Keratinocyte (primary cell): ENCODE results near the gene ECEL1. TPM values are rescaled to one million over a fixed set of nuclear protein-coding genes. Genes with fewer than 3 reads are reported as not detected.

Experiments
- DNase-seq: peaks from one replicate; pipeline ENCODE4 v3.0.0-alpha.2; 2011; ENCODE audit warnings: low read depth, missing footprints, low spot score
- FAIRE-seq: peaks from 2 replicates; lab custom pipeline; 2011; peaks lifted over from hg19 to GRCh38; lab: Jason Lieb, UNC
- H2AFZ ChIP-seq: 2 replicates; pipeline ENCODE4 v1.6.0; 2012; ENCODE audit warnings: low read length, control low read depth, inconsistent platforms; ENCODE audit not compliant: control insufficient read depth
- H3K27ac ChIP-seq: 2 replicates; pipeline ENCODE4 v1.5.1; 2011; ENCODE audit warnings: low read length; ENCODE audit not compliant: control insufficient read depth, insufficient read depth
- H3K27me3 ChIP-seq: 3 replicates; pipeline ENCODE4 v1.6.0; 2011; ENCODE audit warnings: low read length; ENCODE audit not compliant: control insufficient read depth, insufficient read depth; ENCODE audit errors: extremely low read depth
- H3K36me3 ChIP-seq, 2 experiments: 2 replicates in 1 of 2; 3 replicates in 1 of 2; pipeline ENCODE4 v1.5.1; 2011; ENCODE audit warnings: low read length in 2 of 2, mild to moderate bottlenecking in 1 of 2; ENCODE audit not compliant: control insufficient read depth in 2 of 2, insufficient read depth in 2 of 2; ENCODE audit errors: extremely low read depth in 1 of 2
- H3K4me1 ChIP-seq: 3 replicates; pipeline ENCODE4 v1.5.1; 2011; ENCODE audit warnings: low read length; ENCODE audit not compliant: control insufficient read depth, insufficient read depth; ENCODE audit errors: extremely low read depth
- H3K4me2 ChIP-seq: 3 replicates; pipeline ENCODE4 v1.6.0; 2011; ENCODE audit warnings: low read depth, low read length; ENCODE audit not compliant: control insufficient read depth, insufficient read depth; ENCODE audit errors: extremely low read depth
- H3K4me3 ChIP-seq, 3 experiments: fragments of 200-600 bp in 1 of 3; sonication (generic) in 1 of 3; 2 replicates in 2 of 3; 3 replicates in 1 of 3; pipeline ENCODE4 v1.5.1; 2011 to 2016; ENCODE audit warnings: low read length in 3 of 3, mild to moderate bottlenecking in 3 of 3, control low read depth in 2 of 3, inconsistent platforms in 1 of 3, low read depth in 1 of 3, mixed read lengths in 1 of 3, mixed run types in 1 of 3, moderate library complexity in 1 of 3; ENCODE audit not compliant: control insufficient read depth in 2 of 3, insufficient read depth in 2 of 3; ENCODE audit errors: extremely low read depth in 1 of 3
- H3K79me2 ChIP-seq: 2 replicates; pipeline ENCODE4 v1.6.0; 2012; ENCODE audit warnings: low read length; ENCODE audit not compliant: control insufficient read depth, insufficient read depth
- H3K9ac ChIP-seq: 3 replicates; pipeline ENCODE4 v1.6.0; 2011; ENCODE audit warnings: low read length; ENCODE audit not compliant: control insufficient read depth, insufficient read depth; ENCODE audit errors: extremely low read depth
- H3K9me1 ChIP-seq: 3 replicates; pipeline ENCODE4 v1.6.0; 2011; ENCODE audit warnings: low read length; ENCODE audit not compliant: control insufficient read depth, insufficient read depth; ENCODE audit errors: extremely low read depth
- H3K9me3 ChIP-seq: 2 replicates; pipeline ENCODE4 v1.5.1; 2012; ENCODE audit warnings: low read depth, low read length; ENCODE audit not compliant: control insufficient read depth
- H4K20me1 ChIP-seq: 3 replicates; pipeline ENCODE4 v1.6.0; 2011; ENCODE audit warnings: low read length; ENCODE audit not compliant: control insufficient read depth, insufficient read depth; ENCODE audit errors: extremely low read depth
- CTCF ChIP-seq, 3 experiments: IDR thresholded peaks in 1 of 3; conservative IDR thresholded peaks in 1 of 3; optimal IDR thresholded peaks in 1 of 3; 2 replicates in 2 of 3; 3 replicates in 1 of 3; pipeline versions ENCODE3 to v1.5.1; 2011; ENCODE audit warnings: low read length in 3 of 3, mild to moderate bottlenecking in 3 of 3, moderate library complexity in 2 of 3, control low read depth in 1 of 3, inconsistent platforms in 1 of 3; ENCODE audit not compliant: insufficient read depth in 2 of 3; ENCODE audit errors: extremely low read depth in 1 of 3
- EZH2 ChIP-seq: IDR thresholded peaks from one replicate; pipeline ENCODE4 v1.6.1; 2012; ENCODE audit warnings: inconsistent platforms, mild to moderate bottlenecking, low read length, moderate library complexity
- dilution Hi-C: fragments of 300-500 bp; cut with MboI; formaldehyde crosslinking; loops from one replicate; pipeline ENCODE4 v1.7.0; 2020; ENCODE audit warnings: low sequenced_read_pairs; ENCODE audit not compliant: extremely low pct_ligation_motif_present
- polyA plus RNA-seq, 5 experiments: library from polyadenylated mRNA; depleted of rRNA in 3 of 5; stranded (reverse) in 3 of 5; stranded (forward) in 1 of 5; unstranded in 1 of 5; fragments of >200 nt; gene quantifications; 1 replicate in 1 of 5; 2 replicates in 3 of 5; 3 replicates in 1 of 5; pipeline versions ENCODE4 v1.2.1 to v1.2.3, GENCODE V29; 2011 to 2012; ENCODE audit warnings: missing spikeins in 2 of 5, low read depth in 1 of 5, low replicate concordance in 1 of 5

ECEL1 gene
- polyA plus RNA-seq, 1 donor (not counting 4 experiments of a cell fraction or from before 2014, with no cell fraction given), result not detected

DNA sequence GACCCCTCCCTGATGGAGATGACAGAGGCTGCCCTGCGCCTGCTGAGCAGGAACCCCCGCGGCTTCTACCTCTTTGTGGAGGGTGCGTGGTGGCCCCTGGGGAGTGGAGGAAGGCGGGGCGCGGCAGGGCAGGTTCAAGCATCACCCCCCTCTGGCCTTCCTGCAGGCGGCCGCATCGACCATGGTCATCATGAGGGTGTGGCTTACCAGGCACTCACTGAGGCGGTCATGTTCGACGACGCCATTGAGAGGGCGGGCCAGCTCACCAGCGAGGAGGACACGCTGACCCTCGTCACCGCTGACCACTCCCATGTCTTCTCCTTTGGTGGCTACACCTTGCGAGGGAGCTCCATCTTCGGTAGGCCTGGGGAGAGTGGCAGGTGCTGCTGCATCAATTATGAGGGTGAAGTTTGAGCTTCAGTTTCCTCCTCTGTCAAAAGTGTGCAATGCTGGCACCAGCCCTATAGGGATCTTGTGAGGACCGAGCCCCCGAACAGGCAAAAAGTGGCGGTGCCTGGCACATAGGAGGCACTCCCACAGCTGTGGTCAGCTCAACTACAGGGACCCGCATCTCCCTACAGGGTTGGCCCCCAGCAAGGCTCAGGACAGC is 29.5 kb downstream of the ECEL1 start:
- Histone ChIP-seq H4K20me1 (no peaks in the 10 kb centered on the region), H3K27ac (no peak overlapping the region), H3K4me3 (no peak overlapping the region), H3K9me3 (no peaks in the 10 kb centered on the region), H3K79me2 (no peaks in the 10 kb centered on the region), H3K36me3 (no peaks in the 10 kb centered on the region), H3K9ac (no peak overlapping the region), H3K27me3 (peaks cover 17% of the 10 kb centered on the region), H3K4me1 (no peaks in the 10 kb centered on the region), H3K4me2 (no peak overlapping the region), H2AFZ (no peak overlapping the region), H3K9me1 (no peaks in the 10 kb centered on the region)
- dilution Hi-C loops, result no loop called here
- DNase-seq, result no peak
- FAIRE-seq, result no peak
- TF ChIP-seq CTCF (optimal IDR thresholded peaks at IDR 0.05 in 1 of 3, IDR thresholded peaks at IDR 0.05 in 1 of 3, conservative IDR thresholded peaks at IDR 0.05 in 1 of 3; ENCODE audit: extremely low read depth in 1 of 3, insufficient read depth in 2 of 3, low read length in 3 of 3), result no peak
- TF ChIP-seq EZH2, result no peak

- FAIRE-seq, result no peak
- Histone ChIP-seq H2AFZ (no peak overlapping the region), H3K9me3 (no peaks in the 10 kb centered on the region), H3K79me2 (no peaks in the 10 kb centered on the region), H3K4me3 (no peak overlapping the region), H3K27me3 (peaks cover 17% of the 10 kb centered on the region), H3K9ac (no peak overlapping the region), H3K4me2 (no peak overlapping the region), H3K36me3 (no peaks in the 10 kb centered on the region), H3K27ac (no peak overlapping the region), H3K9me1 (no peaks in the 10 kb centered on the region), H4K20me1 (no peaks in the 10 kb centered on the region), H3K4me1 (no peaks in the 10 kb centered on the region)
- dilution Hi-C loops, result no loop called here
- DNase-seq, result no peak
- TF ChIP-seq EZH2 (no peak), CTCF (optimal IDR thresholded peaks at IDR 0.05 in 1 of 3, IDR thresholded peaks at IDR 0.05 in 1 of 3, conservative IDR thresholded peaks at IDR 0.05 in 1 of 3; ENCODE audit: extremely low read depth in 1 of 3, insufficient read depth in 2 of 3, low read length in 3 of 3) (no peak)
These were observed 30.3 kb downstream of the ECEL1 start for GRCh38 chr2:232457121-232458011.
